HepG2 (cell line): ENCODE data around the gene UBE2D3. TPM values are rescaled to one million over a fixed set of nuclear protein-coding genes. Genes with fewer than 3 reads are reported as not detected.

Experiments used
- CBX2 ChIP-seq, 2 experiments: fragments of 200-600 bp in 1 of 2; sonication (generic); formaldehyde crosslinking in 1 of 2; IDR thresholded peaks; 2 replicates each; pipeline versions ENCODE4 v1.7.0 to v1.8.1; 2018 to 2022; ENCODE audit warnings: low read depth in 2 of 2, low read length in 1 of 2, mild to moderate bottlenecking in 1 of 2, missing genetic modification reagents in 1 of 2
- CHD2 ChIP-seq: IDR thresholded peaks from 2 replicates; pipeline ENCODE4 v1.6.1; 2011; ENCODE audit warnings: low read depth, low read length, improper control_type of control experiment
- EP300 ChIP-seq, 3 experiments: sonication (generic) in 1 of 3; formaldehyde crosslinking in 1 of 3; IDR thresholded peaks; 2 replicates each; pipeline versions ENCODE4 v1.5.1 to v1.6.1; 2011 to 2020; ENCODE audit warnings: low read depth in 2 of 3, low read length in 2 of 3, borderline replicate concordance in 1 of 3, improper control_type of control experiment in 1 of 3, mild to moderate bottlenecking in 1 of 3, missing genetic modification reagents in 1 of 3, moderate library complexity in 1 of 3
- FOXO1 ChIP-seq: sonication (generic); formaldehyde crosslinking; IDR thresholded peaks from 2 replicates; pipeline ENCODE4 v1.4.0; 2020; ENCODE audit warnings: missing genetic modification reagents
- IKZF5 ChIP-seq: IDR thresholded peaks from 2 replicates; pipeline ENCODE4 v1.6.1; 2018; ENCODE audit warnings: missing genetic modification reagents, mild to moderate bottlenecking, missing compliant biosample characterization
- ISL2 ChIP-seq: sonication (generic); formaldehyde crosslinking; IDR thresholded peaks from 2 replicates; pipeline ENCODE4 v1.5.0; 2020; ENCODE audit warnings: missing genetic modification reagents
- MAZ ChIP-seq, 2 experiments: sonication (generic) in 1 of 2; formaldehyde crosslinking in 1 of 2; IDR thresholded peaks; 2 replicates each; pipeline versions ENCODE4 v1.5.0 to v1.6.1; 2012 to 2020; ENCODE audit warnings: low read depth in 2 of 2, mild to moderate bottlenecking in 2 of 2, borderline replicate concordance in 1 of 2, improper control_type of control experiment in 1 of 2, low read length in 1 of 2, missing genetic modification reagents in 1 of 2, moderate library complexity in 1 of 2
- NBN ChIP-seq: fragments of 450-650 bp; conservative IDR thresholded peaks from 2 replicates; pipeline ENCODE4 v1.6.1; 2017
- NR2F2 ChIP-seq: IDR thresholded peaks from 2 replicates; pipeline ENCODE4 v1.6.1; 2012; ENCODE audit warnings: low read depth, inconsistent platforms, borderline replicate concordance
- PHF8 ChIP-seq: sonication (generic); formaldehyde crosslinking; IDR thresholded peaks from 2 replicates; pipeline ENCODE4 v1.5.0; 2020; ENCODE audit warnings: missing genetic modification reagents
- PLSCR1 ChIP-seq: sonication (generic); formaldehyde crosslinking; IDR thresholded peaks from 2 replicates; pipeline ENCODE4 v1.5.0; 2020; ENCODE audit warnings: missing genetic modification reagents, mild to moderate bottlenecking, borderline replicate concordance
- RAD51 ChIP-seq: fragments of 450-650 bp; IDR thresholded peaks from 2 replicates; pipeline ENCODE4 v1.6.1; 2016; ENCODE audit warnings: borderline replicate concordance
- SNAPC5 ChIP-seq: sonication (generic); formaldehyde crosslinking; IDR thresholded peaks from 2 replicates; pipeline ENCODE4 v1.8.1; 2023; ENCODE audit warnings: mild to moderate bottlenecking, missing genetic modification reagents, borderline replicate concordance
- ZBTB46 ChIP-seq: sonication (generic); formaldehyde crosslinking; IDR thresholded peaks from 2 replicates; pipeline ENCODE4 v1.4.0; 2020; ENCODE audit warnings: mild to moderate bottlenecking, missing genetic modification reagents, borderline replicate concordance
- ZFY ChIP-seq: sonication (generic); formaldehyde crosslinking; IDR thresholded peaks from 2 replicates; pipeline ENCODE4 v1.4.0; 2020; ENCODE audit warnings: missing genetic modification reagents
- ZMYM3 ChIP-seq: sonication (generic); formaldehyde crosslinking; IDR thresholded peaks from 2 replicates; pipeline ENCODE4 v1.5.1; 2020; ENCODE audit warnings: mild to moderate bottlenecking, missing genetic modification reagents
- ZNF264 ChIP-seq: sonication (generic); formaldehyde crosslinking; IDR thresholded peaks from 2 replicates; pipeline ENCODE4 v1.4.0; 2020; ENCODE audit warnings: missing genetic modification reagents
- ZNF383 ChIP-seq: sonication (generic); formaldehyde crosslinking; IDR thresholded peaks from 2 replicates; pipeline ENCODE4 v1.4.0; 2020; ENCODE audit warnings: missing genetic modification reagents, mild to moderate bottlenecking, borderline replicate concordance
- ZNF460 ChIP-seq: sonication (generic); formaldehyde crosslinking; IDR thresholded peaks from 2 replicates; pipeline ENCODE4 v1.5.1; 2020; ENCODE audit warnings: missing genetic modification reagents, mild to moderate bottlenecking, borderline replicate concordance
- ZNF737 ChIP-seq: sonication (generic); formaldehyde crosslinking; IDR thresholded peaks from 2 replicates; pipeline ENCODE4 v1.5.0; 2020; ENCODE audit warnings: missing genetic modification reagents, mild to moderate bottlenecking, borderline replicate concordance
- ZXDC ChIP-seq: sonication (generic); formaldehyde crosslinking; IDR thresholded peaks from 2 replicates; pipeline ENCODE4 v1.5.0; 2020; ENCODE audit warnings: mild to moderate bottlenecking, missing genetic modification reagents
- polyA plus RNA-seq, 8 experiments: library from polyadenylated mRNA; depleted of rRNA in 3 of 8; stranded (reverse) in 7 of 8; unstranded in 1 of 8; fragments of >200 nt; fragmentation: Illumina TruSeq in 4 of 8; extraction: Trizol in 4 of 8; gene quantifications; 2 replicates each; pipeline versions ENCODE4 v1.2.1 to v1.2.3, GENCODE V29; 2011 to 2016; ENCODE audit warnings: low read depth in 4 of 8, missing spikeins in 1 of 8, mixed read lengths in 1 of 8; ENCODE audit not compliant: insufficient read depth in 1 of 8
- total RNA-seq, 5 experiments: library from RNA; depleted of rRNA; stranded (reverse); fragments of >200 nt; fragmentation: Illumina TruSeq; extraction: Trizol; gene quantifications; 2 replicates each; pipeline ENCODE4 v1.2.3, GENCODE V29; 2016; ENCODE audit warnings: low read depth in 1 of 5

The UBE2D3 gene
- total and polyA plus RNA-seq, 2 of the 13 experiments (the other 11 are each of a cell fraction or from before 2014, with no cell fraction given), result 224 to 293 TPM

DNA sequence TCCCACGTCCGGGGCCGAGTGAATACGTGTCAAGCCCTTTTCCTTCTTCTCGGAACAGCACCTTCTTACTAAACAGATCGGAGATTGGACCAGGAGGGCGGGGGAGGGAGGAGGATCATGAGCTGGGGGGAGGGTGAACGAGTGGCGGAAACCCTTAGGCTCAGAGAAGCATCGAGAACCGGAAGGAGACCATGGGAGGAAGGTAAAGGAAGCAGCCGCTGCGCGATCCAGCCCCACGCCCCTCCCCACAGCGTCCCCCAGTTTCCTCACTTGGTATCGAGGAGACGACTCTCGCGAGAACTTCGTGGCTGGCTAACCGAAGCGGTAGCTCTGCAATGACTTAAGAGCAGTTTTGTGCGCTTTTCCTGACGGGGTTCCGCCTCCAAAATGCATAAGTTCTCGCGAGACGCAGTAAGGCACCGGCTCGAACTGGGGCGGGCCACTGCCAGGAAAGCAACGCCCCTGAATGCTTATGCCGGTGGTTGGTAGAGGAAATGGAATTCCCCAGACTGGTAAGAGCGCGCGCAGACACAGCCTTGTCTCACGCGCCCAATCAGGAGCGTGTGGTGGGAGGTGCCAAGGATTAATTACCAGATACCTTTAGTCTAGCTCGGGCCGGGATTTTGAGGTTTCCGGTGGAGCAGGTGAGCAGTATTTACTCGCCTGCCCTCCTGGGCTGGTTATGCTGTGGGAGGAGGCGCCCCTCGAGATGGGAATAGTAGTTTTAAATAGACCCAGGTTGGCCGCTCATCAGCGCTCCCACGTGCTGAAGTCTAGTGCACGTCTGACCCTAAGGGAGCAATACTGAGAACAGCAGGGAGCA, 534 bp upstream of the UBE2D3 start (continued):
- no peak for TF ChIP-seq ZXDC (CRISPR knock-in tag)
- TF ChIP-seq ZNF383 (CRISPR knock-in tag), result no peak
- TF ChIP-seq IKZF5, result peak; percentile 83
- peak; percentile 48; the same call in 1 of the 2 replicates for TF ChIP-seq MAZ (IDR thresholded peaks at IDR 0.05; ENCODE audit: borderline replicate concordance, low read depth, low read length)
- TF ChIP-seq MAZ (CRISPR knock-in tag; IDR thresholded peaks at IDR 0.05; ENCODE audit: low read depth), result no peak; the same call in none of the 2 replicates
- TF ChIP-seq ISL2 (CRISPR knock-in tag), result peak; percentile 69; the same call in 1 of the 2 replicates
- no peak for TF ChIP-seq ZNF737 (CRISPR knock-in tag)
- TF ChIP-seq ZFY (CRISPR knock-in tag), result no peak
- TF ChIP-seq NR2F2, result no peak; the same call in 1 of the 2 replicates
- TF ChIP-seq ZNF460 (CRISPR knock-in tag), result no peak
- TF ChIP-seq SNAPC5, result no peak
- no peak for TF ChIP-seq PLSCR1 (CRISPR knock-in tag)
- TF ChIP-seq ZMYM3, result no peak
- TF ChIP-seq ZBTB46 (CRISPR knock-in tag), result no peak
- TF ChIP-seq EP300 (IDR thresholded peaks at IDR 0.05; ENCODE audit: low read depth in 2 of 2, low read length in 2 of 2), result 0 out of 4 replicates have a peak, but pooled peaks of 1 of the 2 experiments have one; percentile 16
- no peak for TF ChIP-seq EP300 (CRISPR knock-in tag; IDR thresholded peaks at IDR 0.05; ENCODE audit: borderline replicate concordance)
- no peak for TF ChIP-seq RAD51
- no peak; the same call in 1 of the 2 replicates for TF ChIP-seq ZNF264
- TF ChIP-seq FOXO1, result no peak; the same call in 1 of the 2 replicates
- TF ChIP-seq PHF8, result peak; percentile 54
- TF ChIP-seq CHD2, result peak; percentile 98
- no peak for TF ChIP-seq NBN
- no peak for TF ChIP-seq CBX2 (IDR thresholded peaks at IDR 0.05; ENCODE audit: low read depth, low read length)
- no peak for TF ChIP-seq CBX2 (CRISPR knock-in tag; IDR thresholded peaks at IDR 0.05; ENCODE audit: low read depth)
